H9 (cell line): ENCODE measurements around the gene UNC5B. TPM values are rescaled to one million over a fixed set of nuclear protein-coding genes. Genes with fewer than 3 reads are reported as not detected.

ENCODE experiments used
- DNase-seq: peaks from one replicate; pipeline ENCODE4 v3.0.0-alpha.2; 2017
- H2AFZ ChIP-seq: one replicate; pipeline ENCODE4 v1.6.1; 2013; ENCODE audit warnings: mild to moderate bottlenecking, low read length, control low read depth, moderate library complexity
- H2AK5ac ChIP-seq: 2 replicates; pipeline ENCODE4 v1.6.1; 2013; ENCODE audit warnings: low read length, control low read depth, mixed read lengths; ENCODE audit not compliant: insufficient read length
- H2BK120ac ChIP-seq: one replicate; pipeline ENCODE4 v1.6.1; 2013; ENCODE audit warnings: low read depth, mild to moderate bottlenecking, low read length, control low read depth, inconsistent platforms; ENCODE audit not compliant: poor library complexity, severe bottlenecking
- H2BK12ac ChIP-seq: 2 replicates; pipeline ENCODE4 v1.6.1; 2013; ENCODE audit warnings: low read length, control low read depth, mixed read lengths, low read depth; ENCODE audit not compliant: insufficient read length
- H2BK15ac ChIP-seq: 2 replicates; pipeline ENCODE4 v1.6.1; 2013; ENCODE audit warnings: low read depth, low read length, control low read depth
- H2BK20ac ChIP-seq: one replicate; pipeline ENCODE4 v1.6.1; 2013; ENCODE audit warnings: low read depth, mild to moderate bottlenecking, low read length, control low read depth, inconsistent platforms; ENCODE audit not compliant: poor library complexity, severe bottlenecking
- H2BK5ac ChIP-seq: 2 replicates; pipeline ENCODE4 v1.6.1; 2013; ENCODE audit warnings: low read length, control low read depth, mixed read lengths; ENCODE audit not compliant: insufficient read length
- H3K14ac ChIP-seq: 2 replicates; pipeline ENCODE4 v1.6.1; 2013; ENCODE audit warnings: low read length, control low read depth; ENCODE audit not compliant: insufficient read depth
- H3K18ac ChIP-seq: 2 replicates; pipeline ENCODE4 v1.6.1; 2013; ENCODE audit warnings: low read depth, mild to moderate bottlenecking, mixed read lengths, low read length, control low read depth; ENCODE audit not compliant: insufficient read length
- H3K23ac ChIP-seq: 2 replicates; pipeline ENCODE4 v1.6.1; 2013; ENCODE audit warnings: low read length, control low read depth, mixed read lengths, low read depth; ENCODE audit not compliant: insufficient read length
- H3K23me2 ChIP-seq: 2 replicates; pipeline ENCODE4 v1.6.1; 2013; ENCODE audit warnings: low read depth, mild to moderate bottlenecking, mixed read lengths, low read length, control low read depth; ENCODE audit not compliant: insufficient read length, poor library complexity, severe bottlenecking
- H3K27ac ChIP-seq: 2 replicates; pipeline ENCODE4 v1.5.1; 2013; ENCODE audit warnings: low read length, control low read depth, mixed read lengths, low read depth; ENCODE audit not compliant: insufficient read length
- H3K27me3 ChIP-seq: 2 replicates; pipeline ENCODE4 v1.6.1; 2013; ENCODE audit warnings: low read length, control low read depth, inconsistent platforms; ENCODE audit not compliant: insufficient read depth
- H3K4ac ChIP-seq: 2 replicates; pipeline ENCODE4 v1.6.1; 2013; ENCODE audit warnings: low read depth, mild to moderate bottlenecking, control low read depth, inconsistent platforms, low read length, moderate library complexity
- H3K4me1 ChIP-seq: 2 replicates; pipeline ENCODE4 v1.6.1; 2013; ENCODE audit warnings: low read length, control low read depth, inconsistent platforms; ENCODE audit not compliant: insufficient read depth
- H3K4me2 ChIP-seq: 2 replicates; pipeline ENCODE4 v1.6.1; 2013; ENCODE audit warnings: low read length, control low read depth, mixed read lengths; ENCODE audit not compliant: insufficient read length, insufficient read depth
- H3K56ac ChIP-seq: 2 replicates; pipeline ENCODE4 v1.6.1; 2013; ENCODE audit warnings: low read depth, mild to moderate bottlenecking, mixed read lengths, low read length, control low read depth; ENCODE audit not compliant: insufficient read length
- H3K79me1 ChIP-seq: 2 replicates; pipeline ENCODE4 v1.6.1; 2013; ENCODE audit warnings: low read depth, mild to moderate bottlenecking, moderate library complexity, low read length, control low read depth, inconsistent platforms; ENCODE audit not compliant: insufficient read depth, poor library complexity, severe bottlenecking
- H3K79me2 ChIP-seq: 2 replicates; pipeline ENCODE4 v1.6.1; 2013; ENCODE audit warnings: low read length, control low read depth, inconsistent platforms; ENCODE audit not compliant: insufficient read depth
- H3K9ac ChIP-seq: 2 replicates; pipeline ENCODE4 v1.6.1; 2013; ENCODE audit warnings: low read length, control low read depth, mixed read lengths; ENCODE audit not compliant: insufficient read length; ENCODE audit errors: extremely low read depth
- H3K9me3 ChIP-seq: one replicate; pipeline ENCODE4 v1.6.1; 2013; ENCODE audit warnings: low read depth, low read length, inconsistent platforms; ENCODE audit not compliant: control insufficient read depth
- H3T11ph ChIP-seq: one replicate; pipeline ENCODE4 v1.6.1; 2013; ENCODE audit warnings: mild to moderate bottlenecking, low read length, control low read depth, inconsistent platforms
- H4K20me1 ChIP-seq: one replicate; pipeline ENCODE4 v1.6.1; 2013; ENCODE audit not compliant: control insufficient read depth, insufficient read length, insufficient read depth
- H4K5ac ChIP-seq: 2 replicates; pipeline ENCODE4 v1.6.1; 2013; ENCODE audit warnings: low read depth, mild to moderate bottlenecking, mixed read lengths, low read length, control low read depth; ENCODE audit not compliant: insufficient read length
- H4K8ac ChIP-seq: replicated peaks from 2 replicates; pipeline ENCODE4 v1.6.1; 2013; ENCODE audit warnings: low read length, control low read depth, mixed read lengths, low read depth; ENCODE audit not compliant: insufficient read length
- H4K91ac ChIP-seq: 2 replicates; pipeline ENCODE4 v1.6.1; 2013; ENCODE audit warnings: low read depth, mild to moderate bottlenecking, moderate library complexity, mixed read lengths, low read length, control low read depth; ENCODE audit not compliant: insufficient read length
- H3K27ac Mint-ChIP-seq, 3 experiments: 2 replicates in 2 of 3; 3 replicates in 1 of 3; pipeline ENCODE4 v1.8.0; 2020 to 2021; ENCODE audit warnings: mixed read lengths in 3 of 3, mild to moderate bottlenecking in 1 of 3, moderate library complexity in 1 of 3
- H3K27me3 Mint-ChIP-seq: 2 replicates; pipeline ENCODE4 v1.8.0; 2021; ENCODE audit warnings: low read depth, mild to moderate bottlenecking, moderate library complexity, mixed read lengths
- H3K36me3 Mint-ChIP-seq, 3 experiments: 2 replicates in 2 of 3; 3 replicates in 1 of 3; pipeline ENCODE4 v1.8.0; 2020 to 2021; ENCODE audit warnings: low read depth in 3 of 3, mixed read lengths in 3 of 3; ENCODE audit not compliant: insufficient read depth in 1 of 3
- H3K4me1 Mint-ChIP-seq, 2 experiments: 2 replicates each; pipeline ENCODE4 v1.8.0; 2020; ENCODE audit warnings: mixed read lengths in 2 of 2
- H3K4me3 Mint-ChIP-seq, 2 experiments: 2 replicates in 1 of 2; 3 replicates in 1 of 2; pipeline ENCODE4 v1.8.0; 2020 to 2021; ENCODE audit warnings: mild to moderate bottlenecking in 2 of 2, mixed read lengths in 2 of 2, moderate library complexity in 1 of 2
- H3K9me3 Mint-ChIP-seq, 2 experiments: 2 replicates in 1 of 2; 3 replicates in 1 of 2; pipeline ENCODE4 v1.8.0; 2020; ENCODE audit warnings: mild to moderate bottlenecking in 2 of 2, mixed read lengths in 2 of 2, moderate library complexity in 1 of 2
- WGBS: extraction: QIAGEN DNeasy Blood & Tissue Kit; methylation state at CpG from one replicate; pipeline ENCODE4 v1.1.7; 2013; ENCODE audit warnings: missing lambda C conversion rate, low lambda C conversion rate, mixed read lengths; ENCODE audit not compliant: insufficient read length; ENCODE audit errors: extremely low coverage; 5-methylcytosine and 5-hydroxymethylcytosine counted together
- total RNA-seq: library from RNA; stranded (reverse); gene quantifications from 2 replicates; pipeline ENCODE4 v1.2.1, GENCODE V29; 2021
- TF ChIP-seq, protein P1 (sequence below): fragments of 200-600 bp; sonication (generic); conservative IDR thresholded peaks from 3 replicates; pipeline ENCODE4 v1.8.0; 2021; ENCODE audit warnings: antibody characterized with exemption, mild to moderate bottlenecking

The UNC5B gene
- total RNA-seq, 1 experiment from 2014 or later, result 28.4 TPM

DNA sequence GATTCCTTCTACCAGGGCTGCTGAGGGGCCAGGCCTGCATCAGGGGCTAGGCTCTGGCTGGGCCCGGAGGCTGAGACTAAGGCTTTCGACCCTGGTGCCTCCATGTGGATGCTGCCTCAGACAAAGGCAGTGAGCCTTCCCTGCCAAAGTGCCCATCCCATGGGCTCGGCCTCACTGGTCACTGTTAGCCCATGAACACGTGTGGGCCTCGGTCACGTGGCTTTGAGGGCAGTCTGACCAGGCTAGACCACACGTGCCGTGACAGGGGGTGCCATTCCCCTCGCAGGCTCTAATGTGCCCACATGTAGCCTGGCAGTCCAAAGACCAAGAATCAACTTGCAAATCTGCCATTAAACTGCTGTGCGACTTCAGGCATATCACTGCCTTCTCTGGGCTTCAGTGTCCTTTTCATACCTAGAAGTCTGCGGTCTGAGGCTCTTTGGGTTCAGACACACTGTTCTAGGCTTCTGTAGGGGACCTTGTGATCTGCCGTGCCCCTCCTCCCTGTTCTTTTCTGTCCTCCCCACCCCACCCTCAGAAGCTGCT lies 89.1 kb downstream of the UNC5B start:
- Mint-ChIP-seq H3K27ac (no peak overlapping the region), H3K4me1 (0 out of 4 replicates have a peak, but pooled peaks cover 0 to 4% of the 10 kb centered on the region in 2 experiments), H3K36me3 (peaks cover 0 to 24% (median 7%) of the 10 kb centered on the region in 3 experiments; a peak in 6 of 7 replicates), H3K4me3 (no peak overlapping the region), H3K9me3 (no peaks in the 10 kb centered on the region), H3K27me3 (no peaks in the 10 kb centered on the region; the same call in 1 of the 2 replicates)
- no peak overlapping the region for H3K4ac ChIP-seq
- no peak overlapping the region for H2BK20ac ChIP-seq
- no peak overlapping the region for H3K14ac ChIP-seq
- no peaks in the 10 kb centered on the region for H3K4me1 ChIP-seq
- no peaks in the 10 kb centered on the region for H3K9me3 ChIP-seq
- H3K23me2 ChIP-seq, result no peaks in the 10 kb centered on the region
- H3K9ac ChIP-seq, result no peak overlapping the region
- H2BK120ac ChIP-seq, result no peak overlapping the region
- H2AFZ ChIP-seq, result no peak overlapping the region
- H2BK15ac ChIP-seq, result no peak overlapping the region
- no peak overlapping the region for H3K4me2 ChIP-seq
- H3K79me1 ChIP-seq, result no peaks in the 10 kb centered on the region
- no peak overlapping the region for H3K27ac ChIP-seq
- H4K20me1 ChIP-seq, result no peaks in the 10 kb centered on the region
- no peak overlapping the region for H4K8ac ChIP-seq
- no peak overlapping the region for H3T11ph ChIP-seq
- H4K5ac ChIP-seq, result no peak overlapping the region
- no peaks in the 10 kb centered on the region for H3K27me3 ChIP-seq
- no peak overlapping the region for H2BK5ac ChIP-seq
- no peak overlapping the region for H3K18ac ChIP-seq
- H3K79me2 ChIP-seq, result no peaks in the 10 kb centered on the region
- no CpG with 5 or more reads among the region's 12 CpGs for WGBS
- H2BK12ac ChIP-seq, result no peak overlapping the region
- H3K23ac ChIP-seq, result no peak overlapping the region
- no peak for DNase-seq
- no peak overlapping the region for H2AK5ac ChIP-seq
- no peak overlapping the region for H4K91ac ChIP-seq
- TF ChIP-seq, protein P1, sequence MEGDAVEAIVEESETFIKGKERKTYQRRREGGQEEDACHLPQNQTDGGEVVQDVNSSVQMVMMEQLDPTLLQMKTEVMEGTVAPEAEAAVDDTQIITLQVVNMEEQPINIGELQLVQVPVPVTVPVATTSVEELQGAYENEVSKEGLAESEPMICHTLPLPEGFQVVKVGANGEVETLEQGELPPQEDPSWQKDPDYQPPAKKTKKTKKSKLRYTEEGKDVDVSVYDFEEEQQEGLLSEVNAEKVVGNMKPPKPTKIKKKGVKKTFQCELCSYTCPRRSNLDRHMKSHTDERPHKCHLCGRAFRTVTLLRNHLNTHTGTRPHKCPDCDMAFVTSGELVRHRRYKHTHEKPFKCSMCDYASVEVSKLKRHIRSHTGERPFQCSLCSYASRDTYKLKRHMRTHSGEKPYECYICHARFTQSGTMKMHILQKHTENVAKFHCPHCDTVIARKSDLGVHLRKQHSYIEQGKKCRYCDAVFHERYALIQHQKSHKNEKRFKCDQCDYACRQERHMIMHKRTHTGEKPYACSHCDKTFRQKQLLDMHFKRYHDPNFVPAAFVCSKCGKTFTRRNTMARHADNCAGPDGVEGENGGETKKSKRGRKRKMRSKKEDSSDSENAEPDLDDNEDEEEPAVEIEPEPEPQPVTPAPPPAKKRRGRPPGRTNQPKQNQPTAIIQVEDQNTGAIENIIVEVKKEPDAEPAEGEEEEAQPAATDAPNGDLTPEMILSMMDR, result no peak
- no peak overlapping the region for H3K56ac ChIP-seq
